ENCODE data around the gene PNRC2.

The PNRC2 gene

DNA sequence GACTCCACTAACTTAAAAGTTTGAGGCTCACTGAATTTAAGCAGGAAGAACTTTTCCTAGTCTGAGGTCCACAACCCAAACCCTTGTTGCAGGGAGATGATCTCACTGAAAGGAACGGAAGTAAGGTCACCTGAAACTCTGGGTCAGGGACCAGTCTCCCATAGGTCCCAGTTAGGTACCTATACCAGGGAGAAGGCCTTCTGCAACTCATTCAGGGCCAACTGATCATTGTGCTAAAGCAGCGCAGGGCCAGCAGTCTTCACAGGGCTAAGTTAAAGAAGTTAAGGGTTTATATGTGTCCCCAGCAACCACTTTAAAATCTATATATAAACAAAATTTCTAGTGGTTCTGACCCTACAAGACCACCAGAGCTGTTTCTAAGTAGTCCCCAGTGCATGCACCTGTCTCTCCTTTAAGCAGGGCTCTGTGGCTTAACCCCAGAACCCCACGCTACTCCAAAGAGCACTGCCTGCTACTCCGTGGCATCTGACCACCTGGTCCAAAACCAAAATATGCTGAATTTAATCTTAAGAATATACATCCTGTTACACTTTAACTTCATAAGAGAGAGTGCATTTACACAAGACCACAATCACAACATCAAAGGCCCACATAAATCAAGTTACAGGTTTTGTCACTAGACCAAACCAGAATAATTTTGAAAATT lies 17.7 kb downstream of the PNRC2 start:
- ChIA-PET POLR2A (no interaction called here), CTCF (interaction anchor here (0.6 to 4.5 kb wide), 4 partner anchors 12 to 50 kb away, joined by 3 to 21 read pairs (median 4); no protein-coding TSS in a partner anchor)
- Histone ChIP-seq H3K4me1 (ENCODE audit: control insufficient read depth, insufficient read depth, low read length) (peaks cover 21% of the 10 kb centered on the region), H3K27ac (ENCODE audit: extremely low read depth, low read depth, low read length) (peak overlapping the region; percentile 33; the same call in 1 of the 2 replicates), H3K4me3 (ENCODE audit: low read depth, low read length) (peak overlapping the region; percentile 4; the same call in 1 of the 2 replicates), H3K36me3 (ENCODE audit: control insufficient read depth in 2 of 2, insufficient read depth in 1 of 2, low read length in 2 of 2) (peaks cover 13 to 66% of the 10 kb centered on the region in 2 experiments), H3K9me3 (ENCODE audit: control insufficient read depth, insufficient read depth, low read depth, low read length) (no peaks in the 10 kb centered on the region)
- TF ChIP-seq ZFP69B (tag by site-specific recombination; IDR thresholded peaks at IDR 0.05) (no peak), ZNF26 (tag by site-specific recombination; IDR thresholded peaks at IDR 0.05) (no peak), ZNF610 (tag by site-specific recombination; IDR thresholded peaks at IDR 0.05; ENCODE audit: borderline replicate concordance) (no peak), ZNF600 (tag by site-specific recombination; IDR thresholded peaks at IDR 0.05) (0 out of 2 replicates have a peak, but pooled peaks have one; percentile 4), ZNF394 (tag by site-specific recombination; IDR thresholded peaks at IDR 0.05; ENCODE audit: borderline replicate concordance) (peak; percentile 84)

DNA sequence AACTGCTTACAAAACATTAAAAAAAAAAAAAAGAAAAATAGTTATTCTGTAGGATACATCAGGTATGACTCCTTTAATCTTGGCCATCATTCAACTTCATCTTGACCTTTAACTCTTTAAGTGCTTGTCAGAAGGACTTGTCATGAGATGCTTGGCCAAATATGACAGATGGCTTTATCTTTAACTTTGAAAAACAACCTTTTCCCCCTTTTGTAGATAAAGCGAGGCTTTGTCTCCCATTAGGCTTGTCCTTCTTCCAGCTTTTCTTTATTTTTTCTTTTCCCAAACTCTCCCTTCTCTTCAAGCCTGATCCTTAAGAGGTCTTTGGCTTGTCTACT lies 18.2 kb downstream of the PNRC2 start:
- POLR2A ChIA-PET, result no interaction called here
- Histone ChIP-seq H3K4me3 (ENCODE audit: low read depth, low read length) (peak overlapping the region; percentile 100), H3K36me3 (ENCODE audit: control insufficient read depth in 2 of 2, insufficient read depth in 1 of 2, low read length in 2 of 2) (peaks cover 12 to 62% of the 10 kb centered on the region in 2 experiments), H3K27ac (ENCODE audit: extremely low read depth, low read depth, low read length) (no peak overlapping the region), H3K4me1 (ENCODE audit: control insufficient read depth, insufficient read depth, low read length) (peaks cover 21% of the 10 kb centered on the region), H3K9me3 (ENCODE audit: control insufficient read depth, insufficient read depth, low read depth, low read length) (no peaks in the 10 kb centered on the region)
- CTCF ChIA-PET, result interaction anchor here (0.6 to 4.5 kb wide), 3 partner anchors 11 to 49 kb away, joined by 3 to 21 read pairs (median 4); no protein-coding TSS in a partner anchor
- TF ChIP-seq OSR2 (tag by site-specific recombination; IDR thresholded peaks at IDR 0.05) (no peak), YY2 (tag by site-specific recombination; IDR thresholded peaks at IDR 0.05) (no peak), PRDM1 (tag by site-specific recombination; IDR thresholded peaks at IDR 0.05) (peak; percentile 45; the same call in 1 of the 2 replicates), ZNF19 (tag by site-specific recombination; IDR thresholded peaks at IDR 0.05; ENCODE audit: low read depth) (no peak), KLF9 (tag by site-specific recombination; IDR thresholded peaks at IDR 0.05; ENCODE audit: low read depth) (no peak), ZNF133 (tag by site-specific recombination; IDR thresholded peaks at IDR 0.05) (no peak), ZNF202 (tag by site-specific recombination; IDR thresholded peaks at IDR 0.05; ENCODE audit: borderline replicate concordance) (no peak), ZNF239 (tag by site-specific recombination; IDR thresholded peaks at IDR 0.05) (no peak), ZNF571 (tag by site-specific recombination; IDR thresholded peaks at IDR 0.05) (no peak), SETDB1 (IDR thresholded peaks at IDR 0.05; ENCODE audit: insufficient read length, low read length) (no peak), ZNF560 (tag by site-specific recombination; IDR thresholded peaks at IDR 0.05; ENCODE audit: borderline replicate concordance) (no peak), ZNF658 (tag by site-specific recombination; IDR thresholded peaks at IDR 0.05) (no peak), ZNF596 (tag by site-specific recombination; IDR thresholded peaks at IDR 0.05) (no peak), PRDM2 (tag by site-specific recombination; IDR thresholded peaks at IDR 0.05; ENCODE audit: borderline replicate concordance) (no peak), ZNF292 (tag by site-specific recombination; IDR thresholded peaks at IDR 0.05; ENCODE audit: borderline replicate concordance, low read depth) (no peak), TCF7L2 (IDR thresholded peaks at IDR 0.05; ENCODE audit: borderline replicate concordance, low read depth, low read length) (0 out of 2 replicates have a peak, but pooled peaks have one; percentile 10), ZNF843 (tag by site-specific recombination; IDR thresholded peaks at IDR 0.05) (0 out of 2 replicates have a peak, but pooled peaks have one; percentile 22)
- TF ChIP-seq, protein P1, sequence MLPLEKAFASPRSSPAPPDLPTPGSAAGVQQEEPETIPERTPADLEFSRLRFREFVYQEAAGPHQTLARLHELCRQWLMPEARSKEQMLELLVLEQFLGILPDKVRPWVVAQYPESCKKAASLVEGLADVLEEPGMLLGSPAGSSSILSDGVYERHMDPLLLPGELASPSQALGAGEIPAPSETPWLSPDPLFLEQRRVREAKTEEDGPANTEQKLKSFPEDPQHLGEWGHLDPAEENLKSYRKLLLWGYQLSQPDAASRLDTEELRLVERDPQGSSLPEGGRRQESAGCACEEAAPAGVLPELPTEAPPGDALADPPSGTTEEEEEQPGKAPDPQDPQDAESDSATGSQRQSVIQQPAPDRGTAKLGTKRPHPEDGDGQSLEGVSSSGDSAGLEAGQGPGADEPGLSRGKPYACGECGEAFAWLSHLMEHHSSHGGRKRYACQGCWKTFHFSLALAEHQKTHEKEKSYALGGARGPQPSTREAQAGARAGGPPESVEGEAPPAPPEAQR (tag by site-specific recombination; IDR thresholded peaks at IDR 0.05), result no peak
- TF ChIP-seq, protein P2, sequence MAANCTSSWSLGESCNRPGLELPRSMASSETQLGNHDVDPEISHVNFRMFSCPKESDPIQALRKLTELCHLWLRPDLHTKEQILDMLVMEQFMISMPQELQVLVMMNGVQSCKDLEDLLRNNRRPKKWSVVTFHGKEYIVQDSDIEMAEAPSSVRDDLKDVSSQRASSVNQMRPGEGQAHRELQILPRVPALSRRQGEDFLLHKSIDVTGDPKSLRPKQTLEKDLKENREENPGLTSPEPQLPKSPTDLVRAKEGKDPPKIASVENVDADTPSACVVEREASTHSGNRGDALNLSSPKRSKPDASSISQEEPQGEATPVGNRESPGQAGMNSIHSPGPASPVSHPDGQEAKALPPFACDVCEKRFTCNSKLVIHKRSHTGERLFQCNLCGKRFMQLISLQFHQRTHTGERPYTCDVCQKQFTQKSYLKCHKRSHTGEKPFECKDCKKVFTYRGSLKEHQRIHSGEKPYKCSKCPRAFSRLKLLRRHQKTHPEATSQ (tag by site-specific recombination; IDR thresholded peaks at IDR 0.05), result no peak
